MG63 (cell line): ENCODE results near the gene FGF14. TPM values are rescaled to one million over a fixed set of nuclear protein-coding genes. Genes with fewer than 3 reads are reported as not detected.

Source experiments
- DNase-seq: peaks from one replicate; pipeline ENCODE4 v3.0.0-alpha.2; 2020
- H3K27me3 ChIP-seq: fragments of 250-450 bp; sonication (Bioruptor Pico); 2 replicates; pipeline ENCODE4 v1.5.1; 2020; ENCODE audit warnings: mild to moderate bottlenecking, moderate library complexity
- H3K36me3 ChIP-seq: fragments of 250-450 bp; sonication (Bioruptor Pico); 2 replicates; pipeline ENCODE4 v1.5.1; 2020; ENCODE audit warnings: mild to moderate bottlenecking, moderate library complexity
- H3K4me3 ChIP-seq: fragments of 250-450 bp; sonication (Bioruptor Pico); 2 replicates; pipeline ENCODE4 v1.5.1; 2020; ENCODE audit warnings: mild to moderate bottlenecking, moderate library complexity
- H3K9me3 ChIP-seq: fragments of 250-450 bp; sonication (Bioruptor Pico); 2 replicates; pipeline ENCODE4 v1.5.1; 2020; ENCODE audit warnings: mild to moderate bottlenecking, moderate library complexity
- total RNA-seq: library from RNA; depleted of rRNA; stranded (reverse); fragments of >200 nt; shearing (Covaris generic); gene quantifications from 2 replicates; pipeline ENCODE4 v1.2.3, GENCODE V29; 2014; ENCODE audit warnings: low replicate concordance

The FGF14 gene
- total RNA-seq, 1 experiment from 2014 or later, result not detected

DNA sequence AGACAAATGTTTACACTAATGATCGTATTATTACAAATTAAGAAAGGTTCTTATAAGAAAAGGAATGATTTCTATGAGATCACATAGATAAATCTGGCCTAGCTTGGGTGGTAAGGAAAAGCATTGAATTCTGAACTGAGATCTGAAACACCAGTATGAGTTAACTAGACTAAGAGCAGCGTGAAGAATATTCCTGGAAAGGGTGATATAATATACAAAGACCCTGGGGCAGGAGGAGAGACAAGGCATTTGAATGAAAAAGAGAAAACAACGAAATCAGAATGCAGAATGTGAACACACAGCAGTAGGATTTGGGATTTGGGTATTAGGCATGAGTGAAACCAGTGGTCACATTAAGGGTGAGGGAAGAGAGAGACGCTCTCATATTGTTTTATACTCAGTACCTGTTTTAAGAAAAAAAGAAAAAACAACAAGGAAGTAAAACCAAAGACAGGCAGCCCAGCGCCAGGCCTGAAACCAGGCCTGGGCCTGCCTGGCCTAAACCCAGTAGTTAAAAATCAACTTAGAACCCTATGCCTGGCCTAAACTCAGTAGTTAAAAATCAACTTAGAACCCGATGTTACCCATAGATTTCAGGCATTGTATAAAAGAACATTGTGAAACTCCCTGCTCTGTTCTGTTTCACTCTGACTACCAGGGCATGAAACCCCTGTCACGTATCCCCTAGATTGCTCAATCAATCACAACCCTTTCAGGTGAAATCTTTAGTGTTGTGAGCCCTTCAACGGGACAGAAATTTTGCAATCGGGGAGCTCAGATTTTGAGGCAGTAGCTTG, 662.3 kb downstream of the FGF14 start:
- DNase-seq, result no peak
- no peaks in the 10 kb centered on the region for H3K9me3 ChIP-seq
- H3K36me3 ChIP-seq, result no peaks in the 10 kb centered on the region
- H3K4me3 ChIP-seq, result no peak overlapping the region
- no peaks in the 10 kb centered on the region for H3K27me3 ChIP-seq

DNA sequence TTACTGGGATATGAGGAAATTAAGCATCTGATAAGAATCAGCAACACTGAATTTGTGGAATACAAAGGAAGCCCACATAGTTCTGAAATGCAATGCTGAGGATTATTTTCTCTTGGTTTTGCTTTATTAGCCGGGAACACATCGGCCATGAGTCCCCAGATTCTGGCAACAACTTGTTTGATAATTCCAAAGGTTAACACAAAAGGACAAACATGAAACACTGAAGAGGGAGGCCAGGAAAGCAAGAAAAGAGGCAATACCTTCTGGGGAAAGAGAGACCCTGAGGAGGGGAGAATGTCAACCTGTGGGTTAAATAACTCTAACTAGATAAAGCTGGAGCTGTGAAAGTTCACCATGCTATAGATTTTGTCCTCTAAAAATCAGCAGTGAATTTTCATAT, 663.5 kb downstream of the FGF14 start:
- no peaks in the 10 kb centered on the region for H3K27me3 ChIP-seq
- H3K4me3 ChIP-seq, result no peak overlapping the region
- no peak for DNase-seq
- no peaks in the 10 kb centered on the region for H3K9me3 ChIP-seq
- H3K36me3 ChIP-seq, result no peaks in the 10 kb centered on the region

DNA sequence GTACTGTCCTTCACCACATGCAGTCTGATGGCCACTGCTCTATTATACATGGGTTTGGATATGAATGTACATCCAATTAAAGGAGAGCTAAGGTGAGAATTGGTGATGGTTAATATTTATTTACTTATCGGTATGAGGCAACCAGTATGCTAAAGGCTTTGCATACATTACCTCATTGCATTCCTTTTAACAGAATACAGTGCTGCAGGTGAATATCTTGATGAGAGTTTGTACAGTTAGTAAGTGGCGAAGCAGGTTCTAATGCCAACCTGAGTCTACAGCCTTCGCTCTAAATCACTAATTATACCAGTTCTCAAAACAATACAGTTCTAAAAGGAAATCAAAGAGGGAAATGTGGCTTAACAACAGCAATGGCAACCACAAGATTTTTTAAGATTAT, 665.3 kb downstream of the FGF14 start:
- no peak for DNase-seq

DNA sequence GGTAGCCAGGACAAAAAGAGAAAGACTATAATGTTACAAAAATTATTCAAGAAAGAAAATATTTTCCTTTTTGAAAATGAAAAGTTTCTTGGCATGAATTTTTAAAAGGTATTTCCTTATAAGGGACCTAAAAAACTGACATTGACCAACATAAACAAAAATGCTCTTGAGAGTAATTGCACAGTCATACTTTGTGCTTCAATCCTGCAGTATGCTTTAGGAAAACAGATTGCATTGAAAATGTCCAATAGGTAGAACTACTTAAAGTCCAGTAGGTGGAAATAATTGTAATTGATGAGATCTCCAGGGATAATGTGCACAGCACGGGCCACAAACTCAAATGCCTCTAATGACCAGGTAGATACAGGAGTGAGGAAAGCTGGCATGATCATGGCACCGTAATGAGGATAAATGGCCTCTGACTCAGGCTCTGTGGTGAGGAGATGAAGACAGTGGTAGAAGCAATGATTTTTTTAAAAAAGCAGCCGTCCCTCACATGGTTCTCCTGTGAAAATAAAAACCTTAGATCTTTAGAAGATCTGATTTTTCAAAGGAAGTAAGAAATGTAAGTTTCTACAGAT, 671.3 kb downstream of the FGF14 start:
- no peak for DNase-seq
- Histone ChIP-seq H3K27me3 (no peaks in the 10 kb centered on the region), H3K4me3 (no peak overlapping the region), H3K9me3 (no peaks in the 10 kb centered on the region), H3K36me3 (no peaks in the 10 kb centered on the region)

More for the DNA sequence above, 665.3 kb downstream of the FGF14 start:
- Histone ChIP-seq H3K27me3 (no peaks in the 10 kb centered on the region), H3K9me3 (no peaks in the 10 kb centered on the region), H3K36me3 (no peaks in the 10 kb centered on the region), H3K4me3 (no peak overlapping the region)

DNA sequence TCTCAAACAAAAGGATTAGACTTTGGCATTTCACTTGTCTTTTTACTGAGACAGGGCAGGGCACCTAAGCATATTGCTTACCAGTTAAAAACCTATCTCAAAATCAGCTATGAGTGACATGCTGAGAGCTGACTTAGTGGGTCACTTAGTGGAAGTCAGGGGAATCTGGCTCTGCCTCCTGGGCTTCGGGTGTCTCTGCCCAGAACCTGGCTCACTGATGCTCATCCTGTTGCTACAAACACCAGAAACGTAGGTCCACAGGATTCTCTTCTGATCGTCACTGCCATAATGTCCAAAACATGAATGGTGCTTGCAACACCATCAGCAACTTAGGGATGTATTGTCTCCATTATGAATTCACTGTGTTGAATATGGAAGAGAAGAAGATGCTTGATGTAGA, 673.2 kb downstream of the FGF14 start:
- no peaks in the 10 kb centered on the region for H3K27me3 ChIP-seq
- no peaks in the 10 kb centered on the region for H3K36me3 ChIP-seq
- no peaks in the 10 kb centered on the region for H3K9me3 ChIP-seq
- peak; percentile 6 for DNase-seq
- H3K4me3 ChIP-seq, result no peak overlapping the region

DNA sequence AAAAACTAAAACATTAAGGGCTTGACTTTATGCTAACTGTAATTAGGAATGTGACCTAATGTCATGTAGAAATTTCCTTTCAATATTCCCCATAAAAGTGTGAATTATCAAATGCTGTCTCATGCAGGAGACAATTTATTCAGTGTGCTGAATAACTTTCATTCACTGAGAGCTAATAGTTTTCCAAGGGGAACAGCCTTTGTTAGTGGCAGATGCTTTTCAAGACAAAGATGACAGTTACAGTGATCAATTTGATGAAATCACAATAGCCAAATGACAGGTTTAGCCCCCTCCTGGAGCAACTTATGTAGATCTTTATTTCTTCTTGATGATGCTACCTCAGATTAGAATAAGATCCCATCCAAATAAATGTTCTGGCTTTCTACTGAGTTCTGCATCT, 673.8 kb downstream of the FGF14 start:
- Histone ChIP-seq H3K9me3 (no peaks in the 10 kb centered on the region), H3K27me3 (no peaks in the 10 kb centered on the region), H3K36me3 (no peaks in the 10 kb centered on the region), H3K4me3 (no peak overlapping the region)
- DNase-seq, result no peak

DNA sequence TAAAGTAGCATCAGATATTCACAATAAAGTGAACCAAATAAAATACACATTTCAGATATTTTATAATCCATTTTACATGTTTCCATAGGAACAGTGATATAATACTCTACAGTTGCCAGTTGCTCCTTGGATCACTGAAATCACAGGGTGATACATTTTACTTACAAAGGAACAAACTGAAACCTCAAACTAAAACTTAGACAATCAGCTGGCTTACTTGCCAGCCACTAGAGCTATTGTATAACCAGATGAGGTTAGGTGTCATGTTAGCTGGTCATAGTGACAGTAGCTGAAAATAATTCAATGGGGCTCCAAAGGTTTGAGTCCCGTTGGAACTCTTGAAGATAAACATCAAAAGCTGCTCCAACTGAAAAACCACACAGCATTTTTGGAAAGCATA, 674.7 kb downstream of the FGF14 start:
- no peak overlapping the region for H3K4me3 ChIP-seq
- no peaks in the 10 kb centered on the region for H3K36me3 ChIP-seq
- H3K9me3 ChIP-seq, result no peaks in the 10 kb centered on the region
- no peak for DNase-seq
- no peaks in the 10 kb centered on the region for H3K27me3 ChIP-seq

DNA sequence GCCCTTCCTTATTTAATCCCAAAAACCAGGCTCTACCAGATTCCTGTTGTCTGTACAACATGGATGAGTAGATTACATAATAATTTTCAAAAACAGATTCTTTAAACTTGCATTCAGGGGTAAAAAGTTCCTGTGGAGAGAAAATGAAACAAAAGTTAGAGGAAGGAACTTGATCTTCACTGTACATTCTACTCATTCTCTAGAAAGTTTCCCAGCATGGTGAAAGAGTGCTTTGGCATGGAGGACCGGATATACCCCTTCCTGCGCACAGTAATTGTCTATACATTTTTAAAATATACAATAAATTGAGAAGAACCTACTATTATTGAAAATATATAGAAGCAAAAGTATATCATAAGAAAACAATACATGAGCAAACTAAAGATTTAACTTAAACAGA, 675.2 kb downstream of the FGF14 start:
- H3K36me3 ChIP-seq, result no peaks in the 10 kb centered on the region
- no peak overlapping the region for H3K4me3 ChIP-seq
- no peaks in the 10 kb centered on the region for H3K9me3 ChIP-seq
- DNase-seq, result no peak
- H3K27me3 ChIP-seq, result no peaks in the 10 kb centered on the region

DNA sequence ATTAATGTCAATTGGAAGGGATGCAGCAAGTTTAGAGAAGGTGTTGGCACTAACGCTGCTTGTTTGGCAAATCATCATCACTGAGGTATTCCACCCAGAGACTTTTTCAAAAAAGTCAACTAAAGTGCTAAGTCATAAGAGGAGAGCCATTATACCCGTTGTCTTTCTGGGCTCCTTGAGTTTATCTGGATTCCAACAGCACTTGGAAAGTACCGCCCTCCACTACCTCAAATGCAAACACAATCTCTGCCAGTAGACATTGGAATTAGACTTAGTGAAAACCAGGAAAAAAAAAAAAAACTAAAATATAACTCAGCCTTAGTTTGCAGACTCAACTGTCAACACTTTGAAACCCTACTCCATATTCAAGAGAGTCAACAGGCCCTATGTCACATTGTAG, 683.4 kb downstream of the FGF14 start:
- Histone ChIP-seq H3K27me3 (no peaks in the 10 kb centered on the region), H3K36me3 (no peaks in the 10 kb centered on the region), H3K9me3 (no peaks in the 10 kb centered on the region), H3K4me3 (no peak overlapping the region)
- DNase-seq, result no peak

DNA sequence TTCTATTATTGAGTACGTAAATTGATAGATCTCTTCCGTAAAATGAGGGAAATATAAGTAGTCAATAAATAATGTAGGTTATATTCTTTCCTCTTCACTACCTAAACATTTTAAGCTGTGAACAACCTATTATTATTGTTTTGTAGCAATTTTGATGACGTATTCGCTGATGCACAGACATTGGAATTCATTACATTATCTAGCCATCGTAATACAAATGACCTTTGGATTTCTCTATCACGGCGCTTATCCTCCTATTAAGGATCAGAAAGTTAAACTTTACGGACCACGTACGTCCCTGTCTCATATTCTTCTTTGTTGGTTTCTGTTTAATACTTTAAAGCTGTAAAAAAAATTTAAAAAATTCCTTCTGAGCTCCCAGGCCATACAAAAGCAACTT, 684.5 kb downstream of the FGF14 start:
- DNase-seq, result no peak
- H3K9me3 ChIP-seq, result no peaks in the 10 kb centered on the region
- H3K4me3 ChIP-seq, result no peak overlapping the region
- H3K27me3 ChIP-seq, result no peaks in the 10 kb centered on the region
- H3K36me3 ChIP-seq, result no peaks in the 10 kb centered on the region

DNA sequence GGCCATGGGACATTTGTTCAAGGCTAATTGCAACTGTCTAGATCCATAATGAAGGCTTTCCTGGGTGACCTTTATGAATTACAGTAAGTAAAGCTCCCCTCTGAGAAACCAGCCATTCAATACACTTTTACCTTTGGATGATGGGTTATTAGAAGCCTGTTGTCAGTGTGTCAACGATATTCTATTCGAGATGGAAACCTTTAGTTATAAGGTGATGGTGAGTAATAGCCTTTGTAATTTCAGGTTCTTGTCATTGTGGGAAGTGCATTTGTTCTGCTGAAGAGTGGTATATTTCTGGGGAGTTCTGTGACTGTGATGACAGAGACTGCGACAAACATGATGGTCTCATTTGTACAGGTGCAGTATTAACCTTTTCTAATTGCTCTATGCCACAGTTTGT, 687.7 kb downstream of the FGF14 start:
- H3K4me3 ChIP-seq, result no peak overlapping the region
- no peaks in the 10 kb centered on the region for H3K36me3 ChIP-seq
- no peaks in the 10 kb centered on the region for H3K27me3 ChIP-seq
- DNase-seq, result no peak
- H3K9me3 ChIP-seq, result no peaks in the 10 kb centered on the region

DNA sequence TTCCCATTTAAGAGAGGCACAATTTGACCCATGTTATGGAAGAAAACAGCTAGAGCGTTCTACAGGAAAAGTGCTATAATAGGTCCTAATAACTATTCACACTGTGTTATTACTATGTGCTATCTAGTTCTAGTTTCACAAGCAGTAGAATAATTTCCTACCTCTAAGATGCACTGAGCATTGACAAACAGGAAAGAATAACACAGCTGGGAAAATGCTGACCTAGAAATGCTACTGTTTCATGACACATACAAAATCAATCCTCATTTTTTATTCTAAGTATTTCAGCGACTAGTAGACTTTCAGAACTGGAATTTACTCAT, 689.9 kb downstream of the FGF14 start:
- Histone ChIP-seq H3K9me3 (no peaks in the 10 kb centered on the region), H3K27me3 (no peaks in the 10 kb centered on the region), H3K36me3 (no peaks in the 10 kb centered on the region), H3K4me3 (no peak overlapping the region)
- no peak for DNase-seq

DNA sequence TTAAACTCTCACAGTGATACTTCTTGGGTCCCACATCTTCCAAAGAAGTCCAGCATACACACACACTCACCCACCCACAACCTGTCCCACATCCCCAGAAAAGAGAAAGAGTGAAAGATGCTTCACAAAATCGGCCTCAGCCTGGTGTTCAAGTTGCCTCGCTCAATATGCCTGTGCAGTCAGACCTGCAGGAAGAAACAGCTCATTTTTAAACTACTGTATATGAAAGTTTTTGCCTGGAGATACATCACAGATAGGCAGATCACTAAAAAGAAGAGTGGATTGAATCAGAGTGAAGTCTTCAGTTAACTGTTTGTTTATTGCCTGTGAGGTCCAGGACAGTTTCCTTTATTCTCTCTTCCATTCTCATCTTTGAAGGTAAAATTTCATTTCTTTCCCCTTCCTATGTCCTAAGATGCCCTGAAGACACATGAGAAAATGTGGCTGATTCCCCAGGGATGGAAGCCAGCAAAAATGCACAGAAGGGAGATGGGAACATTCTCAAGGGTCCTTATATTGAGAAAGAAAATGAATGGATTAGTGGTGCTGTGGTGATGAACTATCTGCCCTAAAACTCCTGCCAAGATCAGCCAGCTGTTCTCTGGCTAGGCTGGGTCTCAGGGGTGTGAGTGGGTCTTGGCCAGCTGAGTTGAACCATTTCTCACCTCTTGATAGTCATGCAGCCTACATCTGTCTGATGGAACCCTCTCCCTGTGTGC, 690.4 kb downstream of the FGF14 start:
- no peak for DNase-seq

DNA sequence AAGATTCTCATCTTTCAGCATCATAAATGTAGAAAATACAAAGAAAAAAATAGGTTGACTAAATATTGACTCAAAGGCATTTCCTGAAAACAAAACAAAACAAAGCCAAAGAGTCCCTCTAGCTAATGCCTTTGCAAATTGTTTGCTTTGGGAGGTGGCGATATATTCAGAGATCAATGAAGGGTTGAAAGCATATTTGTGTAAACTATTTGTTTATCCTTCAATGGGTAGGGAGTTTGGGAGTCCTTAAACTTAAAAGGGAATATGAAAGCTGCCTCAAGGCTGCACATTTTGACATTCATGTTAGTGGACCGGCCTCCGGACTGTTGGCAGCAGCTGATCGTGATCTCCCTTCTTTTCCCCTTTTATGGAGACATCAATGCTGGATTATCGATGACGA, 691.9 kb downstream of the FGF14 start:
- Histone ChIP-seq H3K36me3 (no peaks in the 10 kb centered on the region), H3K9me3 (no peaks in the 10 kb centered on the region), H3K4me3 (no peak overlapping the region), H3K27me3 (no peaks in the 10 kb centered on the region)
- no peak for DNase-seq

More for the DNA sequence above, 690.4 kb downstream of the FGF14 start:
- no peaks in the 10 kb centered on the region for H3K9me3 ChIP-seq
- no peak overlapping the region for H3K4me3 ChIP-seq
- H3K27me3 ChIP-seq, result no peaks in the 10 kb centered on the region
- no peaks in the 10 kb centered on the region for H3K36me3 ChIP-seq

DNA sequence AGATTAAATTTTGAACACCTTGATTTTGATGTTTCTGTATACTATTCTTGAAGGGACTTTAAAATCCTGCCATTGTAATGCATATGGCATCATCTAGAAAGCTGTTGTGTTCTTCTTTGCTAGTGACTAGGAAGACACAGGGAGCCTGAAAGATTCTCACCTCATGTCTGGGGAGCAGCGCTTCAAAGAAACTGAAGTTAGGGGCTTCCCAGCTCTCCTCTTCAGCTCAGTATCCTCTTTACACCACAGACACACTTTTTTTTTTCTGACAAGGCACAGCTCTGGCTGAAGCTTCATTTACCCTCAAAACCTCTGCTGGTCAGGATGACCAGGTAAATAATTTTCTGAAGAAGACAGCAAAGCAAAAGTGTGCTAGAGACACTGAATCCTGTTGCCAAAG, 693.7 kb downstream of the FGF14 start:
- no peak overlapping the region for H3K4me3 ChIP-seq
- DNase-seq, result no peak
- H3K27me3 ChIP-seq, result no peaks in the 10 kb centered on the region
- no peaks in the 10 kb centered on the region for H3K36me3 ChIP-seq
- no peaks in the 10 kb centered on the region for H3K9me3 ChIP-seq

DNA sequence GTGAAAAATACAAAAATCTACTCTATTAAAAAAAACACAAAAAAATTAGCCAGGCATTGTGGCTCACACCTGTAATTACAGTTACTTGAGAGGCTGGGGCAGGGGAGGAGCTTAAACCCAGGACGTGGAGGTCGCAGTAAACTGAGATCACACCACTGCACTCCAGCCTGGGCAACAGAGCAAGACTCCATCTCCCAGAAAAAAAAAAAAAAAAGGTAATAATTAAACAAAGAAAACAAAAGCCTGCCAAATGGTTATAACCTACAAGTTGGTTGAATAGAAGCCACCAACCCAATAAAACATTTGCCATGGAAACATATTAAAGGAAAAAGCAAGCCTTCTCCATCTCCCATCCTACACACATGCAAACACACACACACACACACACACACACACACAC, 694.2 kb downstream of the FGF14 start:
- no peaks in the 10 kb centered on the region for H3K36me3 ChIP-seq

DNA sequence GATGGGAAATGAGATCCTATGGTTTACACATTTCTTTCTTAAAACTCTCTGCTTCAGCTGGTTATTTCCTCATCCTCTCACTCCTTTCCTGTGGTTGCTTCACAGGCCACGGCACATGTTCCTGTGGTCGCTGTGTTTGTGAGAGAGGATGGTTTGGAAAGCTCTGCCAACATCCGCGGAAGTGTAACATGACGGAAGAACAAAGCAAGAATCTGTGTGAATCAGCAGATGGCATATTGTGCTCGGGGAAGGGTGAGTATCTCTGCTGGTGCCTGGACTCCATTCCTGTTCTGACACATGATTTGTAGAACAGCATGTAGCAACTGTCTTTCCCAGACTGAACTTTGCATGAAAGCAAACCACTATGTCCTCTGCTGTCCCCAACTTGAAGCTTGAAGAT, 695.2 kb downstream of the FGF14 start:
- Histone ChIP-seq H3K27me3 (no peaks in the 10 kb centered on the region), H3K9me3 (no peaks in the 10 kb centered on the region), H3K4me3 (no peak overlapping the region; the same call in 1 of the 2 replicates), H3K36me3 (no peaks in the 10 kb centered on the region)
- peak; percentile 86 for DNase-seq

More for the DNA sequence above, 694.2 kb downstream of the FGF14 start:
- no peaks in the 10 kb centered on the region for H3K27me3 ChIP-seq
- H3K9me3 ChIP-seq, result no peaks in the 10 kb centered on the region
- no peak for DNase-seq
- H3K4me3 ChIP-seq, result no peak overlapping the region

DNA sequence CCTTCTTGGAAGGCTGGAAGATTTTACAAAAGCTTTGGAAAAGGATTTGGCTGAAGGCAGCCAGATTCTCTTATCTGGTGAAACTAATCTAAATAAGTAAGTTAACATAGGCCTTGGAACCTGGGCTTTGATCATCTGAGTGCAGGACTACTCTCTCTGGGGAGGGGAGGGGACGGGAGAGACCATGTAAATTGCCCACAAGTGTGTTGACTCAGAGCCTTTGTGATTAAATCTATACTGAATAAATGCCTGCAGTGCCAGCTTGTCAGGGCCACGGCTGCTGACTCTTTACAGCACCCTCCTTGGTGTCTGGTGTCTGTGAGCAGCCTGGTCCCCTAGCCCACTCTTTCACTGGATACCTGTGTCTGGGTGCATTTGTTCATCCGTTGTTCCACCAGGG, 698.0 kb downstream of the FGF14 start:
- H3K9me3 ChIP-seq, result no peaks in the 10 kb centered on the region
- H3K36me3 ChIP-seq, result no peaks in the 10 kb centered on the region
- H3K4me3 ChIP-seq, result no peak overlapping the region
- no peaks in the 10 kb centered on the region for H3K27me3 ChIP-seq
- DNase-seq, result no peak
